Fibroblast of pulmonary artery (primary cell): ENCODE measurements around the gene HOXC12.

Experiments used
- DNase-seq: peaks from one replicate; pipeline ENCODE4 v3.0.0-alpha.2; 2010; ENCODE audit warnings: low read depth
- H3K4me3 ChIP-seq: replicated peaks from 2 replicates; pipeline ENCODE4 v1.5.1; 2011; ENCODE audit warnings: low read depth, mild to moderate bottlenecking, control low read depth, low read length, moderate library complexity
- CTCF ChIP-seq: IDR thresholded peaks from 2 replicates; pipeline ENCODE4 v1.5.1; 2011; ENCODE audit warnings: mild to moderate bottlenecking, control low read depth, low read length, inconsistent platforms; ENCODE audit errors: missing control alignments

The HOXC12 gene

DNA sequence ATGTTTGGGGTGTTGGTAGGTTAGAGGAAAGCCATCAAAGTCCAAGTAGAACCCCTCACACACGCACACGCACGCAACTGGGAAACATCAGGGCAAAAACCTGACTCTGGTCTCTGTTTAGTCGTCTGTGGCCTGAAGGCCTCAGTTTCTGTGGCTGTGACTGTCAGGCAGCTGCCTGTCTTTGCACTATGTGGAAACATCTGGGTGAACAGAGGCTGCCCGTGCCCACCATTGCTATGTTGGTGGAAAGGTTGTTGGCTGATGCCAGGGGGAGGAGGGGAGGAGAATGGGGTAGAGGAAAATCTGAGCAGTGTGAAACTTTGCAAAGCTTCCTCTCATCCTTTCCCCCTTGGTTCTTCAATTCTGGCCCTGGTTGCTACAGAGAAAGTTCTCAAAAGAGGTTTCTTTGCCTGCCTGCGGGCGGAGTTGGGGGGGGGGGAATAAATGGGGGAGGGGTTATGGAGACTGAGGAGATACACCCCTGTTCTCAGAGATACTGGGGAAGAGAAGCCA is 37.7 kb downstream of the HOXC12 start:
- H3K4me3 ChIP-seq: no peak overlapping the region
- TF ChIP-seq CTCF: no peak
- DNase-seq: no peak

DNA sequence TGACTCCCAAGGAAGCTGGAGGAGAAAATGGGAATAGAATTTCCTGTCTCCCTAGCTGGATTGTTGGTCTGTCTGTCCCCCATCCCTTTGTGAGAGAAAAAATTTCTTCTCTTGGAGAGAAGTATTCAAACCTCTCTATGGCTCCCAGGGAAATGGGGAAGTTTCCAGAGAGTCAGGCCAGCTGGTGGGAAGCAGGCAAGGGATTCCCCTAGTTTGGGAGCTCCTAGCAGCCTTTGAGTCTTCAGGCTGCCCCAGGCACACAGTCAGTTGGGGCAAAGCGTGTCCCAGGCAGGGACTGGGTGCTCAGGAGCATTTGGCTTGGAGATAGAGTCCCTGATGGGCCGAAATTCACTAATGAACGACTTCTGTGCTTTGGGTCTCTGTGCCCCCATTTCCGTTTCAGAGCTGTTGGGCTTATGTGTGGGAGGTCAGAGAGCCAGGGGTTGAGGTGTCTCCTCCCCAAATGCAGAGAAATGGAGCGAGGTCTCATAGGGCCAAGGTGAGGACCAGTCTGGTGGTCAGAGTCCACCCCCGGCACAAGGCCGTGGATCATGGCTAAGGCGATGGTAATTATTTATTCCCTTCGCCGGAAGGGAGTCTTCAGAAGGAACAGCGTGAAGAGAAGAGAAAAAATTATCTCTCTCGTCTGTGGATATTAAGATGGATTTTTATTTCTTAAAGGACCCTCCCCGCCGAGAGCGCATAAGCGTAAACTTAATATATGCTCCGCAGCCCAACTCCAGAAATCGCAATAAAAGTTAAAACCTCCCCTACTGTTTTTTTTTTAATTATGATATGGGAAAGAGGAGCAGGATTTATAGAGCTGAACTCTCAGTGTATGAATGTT is 38.7 kb downstream of the HOXC12 start:
- DNase-seq: no peak
- no peak overlapping the region for H3K4me3 ChIP-seq
- TF ChIP-seq CTCF: no peak

- H3K4me3 ChIP-seq: no peak overlapping the region
- no peak for TF ChIP-seq CTCF
- no peak for DNase-seq
These were observed 39.2 kb downstream of the HOXC12 start for GRCh38 chr12:53994009-53994263.

- TF ChIP-seq CTCF: no peak
- DNase-seq: no peak
- H3K4me3 ChIP-seq: no peak overlapping the region
These were observed 39.7 kb downstream of the HOXC12 start for GRCh38 chr12:53994264-53995001.

- no peak for DNase-seq
These were observed 40.3 kb downstream of the HOXC12 start for GRCh38 chr12:53995002-53995377.

More at GRCh38 chr12:53995002-53995377, 40.3 kb downstream of the HOXC12 start:
- no peak for TF ChIP-seq CTCF
- no peak overlapping the region for H3K4me3 ChIP-seq
